ENCODE data around the gene PLEKHM3.
"Not testable (repeated sequence)": the region's sequence is repeated elsewhere in the genome, so short reads cannot be mapped to it uniquely, and the experiment has no call there.

PLEKHM3 gene

GRCh38 chr2:207921606-207922005, 103.7 kb downstream of the PLEKHM3 start:
- DNase-seq (ENCODE audit: low spot score): no peak

DNA sequence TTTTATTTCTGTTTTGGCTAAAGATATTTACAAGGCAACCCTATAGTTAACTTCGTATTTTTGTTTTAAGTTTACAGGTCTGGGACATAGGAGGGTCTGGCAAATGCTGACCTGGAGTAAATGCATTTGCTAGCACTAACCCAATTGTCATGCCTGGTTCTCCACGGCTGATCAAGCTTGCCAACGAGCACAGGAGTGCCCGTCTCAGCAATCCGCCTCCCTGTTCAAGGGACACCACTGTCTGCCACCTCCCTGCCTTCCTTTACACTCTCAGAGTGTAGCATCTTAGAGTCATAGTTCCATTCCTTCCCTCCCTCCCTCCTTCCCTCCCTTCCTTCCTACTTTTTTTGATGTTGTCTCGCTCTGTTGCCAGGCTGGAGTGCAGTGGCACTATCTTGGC, 104.6 kb downstream of the PLEKHM3 start:
- no peak for DNase-seq (ENCODE audit: low spot score)

- DNase-seq (ENCODE audit: low spot score): no peak
Observed at GRCh38 chr2:207920321-207920720, 105.0 kb downstream of the PLEKHM3 start.

GRCh38 chr2:207919164-207919919, 106.0 kb downstream of the PLEKHM3 start:
- no peak for DNase-seq (ENCODE audit: low spot score)

DNA sequence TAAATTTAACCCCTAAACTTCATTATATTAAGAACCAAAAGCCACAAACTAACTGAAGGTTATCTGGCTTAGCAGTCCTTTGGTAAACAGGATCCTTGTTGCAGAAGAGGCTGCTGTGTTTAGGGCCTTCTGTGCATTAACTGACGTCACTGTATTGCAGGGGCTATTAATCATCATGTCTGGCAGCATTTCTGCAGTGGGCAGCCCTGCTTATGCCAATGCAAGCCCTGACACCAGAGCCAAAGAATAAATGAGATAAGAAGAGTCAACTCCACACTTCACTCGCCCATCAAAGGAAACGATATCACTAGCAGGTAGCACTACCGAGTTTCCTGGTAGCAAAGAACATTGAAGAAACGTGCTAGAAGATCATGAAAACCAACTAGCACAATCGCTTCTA, 110.6 kb downstream of the PLEKHM3 start:
- DNase-seq (ENCODE audit: low spot score): no peak

DNA sequence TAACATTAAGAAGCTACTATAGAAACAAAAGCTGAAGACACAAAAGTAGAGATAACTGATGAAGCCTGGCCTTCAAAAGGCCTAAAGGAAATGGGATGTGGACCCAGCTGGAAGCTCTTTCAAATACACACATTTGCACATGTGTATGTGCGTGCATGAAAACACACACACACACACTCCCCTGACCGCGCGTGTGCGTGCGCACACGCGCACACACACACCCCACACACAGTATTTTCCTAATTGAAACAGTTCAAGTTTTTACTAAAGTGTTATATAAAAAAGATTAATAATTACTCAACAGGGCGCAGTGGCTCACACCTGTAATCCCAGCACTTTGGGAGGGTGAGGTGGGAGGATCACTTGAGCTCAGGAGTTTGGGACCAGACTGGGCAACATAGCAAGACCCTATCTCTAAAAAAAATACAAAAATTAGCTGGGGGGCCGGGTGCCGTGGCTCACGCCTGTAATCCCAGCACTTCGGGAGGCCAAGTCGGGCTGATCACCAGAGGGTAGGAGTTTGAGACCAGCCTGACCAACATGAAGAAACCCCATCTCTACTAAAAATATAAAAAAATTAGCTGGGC, 111.5 kb downstream of the PLEKHM3 start:
- no peak for DNase-seq (ENCODE audit: low spot score)

DNA sequence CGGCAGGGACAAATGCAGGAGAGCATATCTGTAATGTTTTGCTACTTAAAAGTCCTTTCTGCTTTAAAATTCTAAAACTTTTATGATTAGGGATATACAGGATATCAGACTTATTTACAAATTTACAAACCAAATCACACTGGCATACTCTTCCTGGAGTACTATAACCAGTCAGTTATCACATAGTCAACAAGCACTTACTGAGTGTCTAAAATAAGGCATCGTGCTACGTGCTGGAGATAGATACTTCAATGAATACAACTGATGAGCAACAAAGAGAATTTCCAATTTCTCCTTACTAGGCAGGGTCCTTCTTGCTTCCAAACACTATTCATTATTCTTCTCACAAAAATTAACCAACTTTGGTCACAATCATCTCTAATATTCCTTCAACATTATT, 113.5 kb downstream of the PLEKHM3 start:
- DNase-seq (ENCODE audit: low spot score): no peak

DNA sequence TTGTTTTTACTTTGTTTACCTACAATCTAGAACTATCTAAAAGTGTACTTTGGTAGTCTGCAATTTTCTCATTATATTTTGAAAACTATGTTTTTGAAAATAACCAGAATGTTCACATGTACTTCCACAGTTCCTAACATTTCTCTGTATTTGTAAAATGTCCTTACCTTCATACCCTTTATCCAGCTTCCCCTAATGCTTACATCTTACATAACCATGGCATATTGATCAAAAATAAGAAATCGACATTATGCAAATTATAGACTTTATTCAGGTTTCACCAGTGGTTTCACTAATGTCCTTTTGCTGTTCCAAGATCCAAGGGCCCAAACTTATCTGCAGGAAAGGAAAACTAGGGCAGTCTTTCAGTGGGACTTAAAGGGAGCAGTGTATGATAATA, 114.1 kb downstream of the PLEKHM3 start:
- DNase-seq (ENCODE audit: low spot score): no peak

DNA sequence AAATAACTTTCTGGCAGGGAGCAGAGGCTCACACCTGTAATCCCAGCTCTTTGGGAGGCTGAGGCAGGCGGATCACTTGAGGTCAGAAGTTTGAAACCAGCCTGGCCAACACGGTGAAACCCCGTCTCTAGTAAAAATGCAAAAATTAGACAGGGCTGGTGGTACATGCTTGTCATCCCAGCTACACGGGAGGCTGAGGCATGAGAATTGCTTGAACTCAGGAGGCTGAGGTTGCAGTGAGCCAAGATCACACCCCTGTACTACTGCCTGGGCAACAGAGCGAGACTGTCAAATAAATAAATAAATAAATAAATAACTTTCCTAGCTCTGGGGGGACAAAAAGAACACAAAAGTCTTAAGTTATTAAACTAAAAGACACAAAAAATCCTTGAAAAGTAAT, 118.8 kb downstream of the PLEKHM3 start:
- not testable (repeated sequence) for DNase-seq (ENCODE audit: low spot score)

GRCh38 chr2:207905546-207905945, 119.8 kb downstream of the PLEKHM3 start:
- no peak for DNase-seq (ENCODE audit: low spot score)

DNA sequence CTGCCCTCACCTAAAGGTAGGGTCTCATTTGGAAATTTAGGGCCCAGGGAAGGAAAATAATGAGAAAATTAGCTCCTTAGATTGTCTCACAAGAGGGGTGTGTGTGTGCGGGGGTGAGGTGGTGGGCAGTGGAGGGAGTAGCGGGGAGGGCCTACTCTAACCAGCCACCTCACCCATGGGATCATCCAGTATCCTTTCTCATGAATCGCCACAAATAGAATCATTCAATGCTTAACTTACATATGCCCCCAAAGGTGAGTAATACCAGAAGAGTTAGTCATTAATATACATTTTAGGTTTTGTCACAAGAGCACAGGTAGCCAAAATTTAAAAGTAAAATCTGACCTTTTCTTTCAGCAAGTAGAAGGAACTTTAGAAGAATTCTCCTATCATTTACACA, 122.1 kb downstream of the PLEKHM3 start:
- no peak for DNase-seq (ENCODE audit: low spot score)

DNA sequence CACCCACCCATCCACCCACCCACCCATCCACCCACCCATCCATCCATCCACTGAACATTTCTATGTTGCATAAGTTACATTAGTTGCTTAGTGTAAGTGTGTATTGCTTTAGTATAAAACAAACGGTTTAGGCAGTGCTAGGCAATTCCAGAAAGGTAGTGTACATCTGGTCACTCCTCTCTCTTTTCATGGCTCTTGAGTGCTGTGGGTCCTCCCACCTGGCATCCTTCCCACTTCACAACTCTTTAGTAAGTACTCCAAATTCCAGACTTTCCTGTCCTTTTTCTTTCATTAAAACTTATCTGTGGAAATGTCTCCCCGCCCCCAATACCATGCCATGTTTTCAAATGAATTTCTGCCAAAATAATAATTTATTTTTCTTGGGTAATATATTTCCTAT, 122.5 kb downstream of the PLEKHM3 start:
- no peak for DNase-seq (ENCODE audit: low spot score)

DNA sequence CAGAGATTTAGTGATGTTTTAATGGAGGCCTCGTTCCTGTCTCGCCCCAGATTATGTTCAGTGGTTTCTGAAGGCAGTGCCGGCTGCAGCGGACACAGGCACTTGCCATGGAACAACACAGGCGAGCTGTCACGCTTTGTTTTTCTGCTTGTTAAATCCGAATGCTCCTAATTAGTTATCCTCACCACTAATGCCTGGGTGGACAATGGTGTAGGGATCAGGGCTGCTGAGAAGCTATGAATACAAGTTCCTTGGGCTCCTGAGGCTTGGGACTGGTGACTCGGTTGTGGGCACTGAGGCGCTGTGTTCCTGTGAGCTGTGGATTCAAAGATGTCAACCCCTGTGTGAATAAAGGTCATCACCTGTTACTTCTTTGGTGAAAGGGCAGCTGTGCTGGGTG, 123.5 kb downstream of the PLEKHM3 start:
- no peak for DNase-seq (ENCODE audit: low spot score)

- DNase-seq (ENCODE audit: low spot score): no peak
Observed at GRCh38 chr2:207901401-207901800, 123.9 kb downstream of the PLEKHM3 start.

DNA sequence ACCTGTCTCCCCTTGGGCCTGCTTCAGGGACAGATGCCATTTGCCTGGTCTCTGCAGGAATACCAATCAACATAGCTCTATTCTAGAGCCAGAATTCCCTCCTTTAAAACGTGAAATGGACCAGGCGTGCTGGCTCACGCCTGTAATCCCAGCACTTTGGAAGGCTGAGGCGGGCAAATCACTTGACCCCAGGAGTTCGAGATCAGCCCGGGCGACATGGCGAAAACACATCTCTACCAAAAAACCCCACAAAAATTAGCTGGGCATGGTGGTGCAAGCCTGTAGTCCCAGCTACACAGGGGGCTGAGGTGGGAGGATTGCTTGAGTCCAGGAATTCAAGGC, 127.0 kb downstream of the PLEKHM3 start:
- no peak for DNase-seq (ENCODE audit: low spot score)

- peak; percentile 17 for DNase-seq (ENCODE audit: low spot score)
Observed at GRCh38 chr2:207897541-207898353, 127.6 kb downstream of the PLEKHM3 start.

GRCh38 chr2:207896525-207897285, 128.6 kb downstream of the PLEKHM3 start:
- DNase-seq (ENCODE audit: low spot score): no peak

GRCh38 chr2:207895274-207895860, 130.0 kb downstream of the PLEKHM3 start:
- no peak for DNase-seq (ENCODE audit: low spot score)

DNA sequence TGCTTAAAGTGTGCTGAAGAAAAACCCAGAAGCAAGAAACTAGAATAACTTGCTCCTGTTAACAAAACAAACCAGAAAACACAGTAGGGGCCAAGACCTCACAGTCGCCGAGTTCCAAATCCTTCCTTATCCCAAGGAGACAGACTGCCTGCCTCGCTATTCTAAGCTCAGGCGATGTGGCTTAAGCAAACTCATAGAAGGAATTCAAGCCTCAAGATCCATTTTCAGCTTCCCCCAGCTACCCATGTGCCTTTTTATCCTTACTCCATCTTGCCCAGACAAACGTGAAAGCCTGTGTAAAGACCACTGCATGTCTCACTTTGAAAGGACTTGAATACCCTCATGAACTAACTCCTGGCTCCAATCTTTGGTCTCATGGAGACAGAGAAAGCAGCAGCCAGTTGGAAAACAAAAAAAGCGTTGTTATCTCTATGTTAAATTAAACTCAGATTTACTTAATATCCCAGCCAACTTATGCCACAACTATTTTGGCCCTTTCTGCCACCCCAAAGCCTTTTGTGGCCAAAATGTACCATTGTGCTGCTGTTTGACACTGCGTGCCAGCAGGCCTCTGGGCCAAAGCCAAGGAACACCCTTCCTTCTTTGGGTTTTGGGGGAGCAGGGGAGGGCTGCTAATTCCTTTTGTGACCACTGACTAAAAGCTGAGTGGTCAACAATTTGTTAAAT, 132.5 kb downstream of the PLEKHM3 start:
- no peak for DNase-seq (ENCODE audit: low spot score)

- no peak for DNase-seq (ENCODE audit: low spot score)
Observed at GRCh38 chr2:207891086-207891844, 134.1 kb downstream of the PLEKHM3 start.

DNA sequence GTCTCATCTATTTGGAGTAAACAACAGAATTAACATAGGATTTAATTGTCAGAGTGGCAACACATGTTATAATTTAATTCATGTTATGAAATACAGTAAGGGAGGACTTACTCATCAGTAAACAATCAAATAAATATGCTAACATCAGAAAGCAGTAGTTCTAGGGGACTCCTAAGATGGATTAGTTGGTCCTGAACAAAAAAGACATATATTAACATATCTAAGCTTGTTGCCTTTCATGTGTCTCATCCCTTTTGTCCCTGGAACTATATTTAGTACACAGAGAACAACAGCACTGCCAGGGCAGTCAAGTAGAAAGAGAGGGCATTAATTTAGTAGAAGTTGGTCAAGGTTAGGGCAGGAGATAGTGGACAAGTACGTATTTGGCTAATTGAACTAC, 137.8 kb downstream of the PLEKHM3 start:
- no peak for DNase-seq (ENCODE audit: low spot score)

All from globus pallidus (tissue), 1 donor.